GM06990 (cell line): ENCODE data around the gene TCEANC2.

Source experiments
- DNase-seq: peaks from one replicate; pipeline ENCODE4 v3.0.0-alpha.2; 2011; ENCODE audit not compliant: insufficient read length; ENCODE audit errors: extremely low read depth
- H3K27me3 ChIP-seq: replicated peaks from 2 replicates; pipeline ENCODE4 v1.6.0; 2011; ENCODE audit warnings: low read length; ENCODE audit not compliant: control insufficient read depth, insufficient read depth
- H3K36me3 ChIP-seq: 2 replicates; pipeline ENCODE4 v1.5.1; 2011; ENCODE audit warnings: low read length; ENCODE audit not compliant: control insufficient read depth, insufficient read depth
- H3K4me3 ChIP-seq: replicated peaks from 2 replicates; pipeline ENCODE4 v1.5.1; 2011; ENCODE audit warnings: low read depth, mild to moderate bottlenecking, control low read depth, low read length
- TF ChIP-seq, protein P1 (sequence below): IDR thresholded peaks from 2 replicates; pipeline ENCODE4 v1.5.1; 2011; ENCODE audit warnings: low read length, control low read depth, mild to moderate bottlenecking, inconsistent platforms; ENCODE audit not compliant: insufficient read depth, poor library complexity, severe bottlenecking

Gene TCEANC2

DNA sequence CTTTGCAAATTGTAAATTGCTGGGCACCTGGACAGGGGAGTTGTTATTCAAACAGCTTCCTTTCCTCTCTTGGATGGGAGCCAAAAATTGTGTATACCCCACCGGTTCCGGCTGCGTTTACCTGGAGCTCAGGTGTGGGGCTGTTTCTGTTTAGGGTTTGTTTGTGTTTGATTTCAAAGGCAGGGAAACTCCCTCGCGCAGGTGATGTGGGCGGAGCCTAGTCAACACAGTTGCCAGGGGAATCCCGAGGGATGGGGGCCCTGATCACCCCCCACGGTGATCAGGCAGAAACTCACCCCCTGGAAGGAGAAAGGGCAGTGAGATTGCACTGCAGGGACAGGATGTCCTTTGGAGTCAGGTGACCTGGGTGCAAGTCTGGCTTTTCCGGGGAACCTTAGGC is 71.1 kb downstream of the TCEANC2 start:
- DNase-seq, result no peak
- no peak overlapping the region for H3K4me3 ChIP-seq
- TF ChIP-seq, protein P1, sequence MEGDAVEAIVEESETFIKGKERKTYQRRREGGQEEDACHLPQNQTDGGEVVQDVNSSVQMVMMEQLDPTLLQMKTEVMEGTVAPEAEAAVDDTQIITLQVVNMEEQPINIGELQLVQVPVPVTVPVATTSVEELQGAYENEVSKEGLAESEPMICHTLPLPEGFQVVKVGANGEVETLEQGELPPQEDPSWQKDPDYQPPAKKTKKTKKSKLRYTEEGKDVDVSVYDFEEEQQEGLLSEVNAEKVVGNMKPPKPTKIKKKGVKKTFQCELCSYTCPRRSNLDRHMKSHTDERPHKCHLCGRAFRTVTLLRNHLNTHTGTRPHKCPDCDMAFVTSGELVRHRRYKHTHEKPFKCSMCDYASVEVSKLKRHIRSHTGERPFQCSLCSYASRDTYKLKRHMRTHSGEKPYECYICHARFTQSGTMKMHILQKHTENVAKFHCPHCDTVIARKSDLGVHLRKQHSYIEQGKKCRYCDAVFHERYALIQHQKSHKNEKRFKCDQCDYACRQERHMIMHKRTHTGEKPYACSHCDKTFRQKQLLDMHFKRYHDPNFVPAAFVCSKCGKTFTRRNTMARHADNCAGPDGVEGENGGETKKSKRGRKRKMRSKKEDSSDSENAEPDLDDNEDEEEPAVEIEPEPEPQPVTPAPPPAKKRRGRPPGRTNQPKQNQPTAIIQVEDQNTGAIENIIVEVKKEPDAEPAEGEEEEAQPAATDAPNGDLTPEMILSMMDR, result no peak
- no peaks in the 10 kb centered on the region for H3K36me3 ChIP-seq
- no peaks in the 10 kb centered on the region; the same call in 1 of the 2 replicates for H3K27me3 ChIP-seq

DNA sequence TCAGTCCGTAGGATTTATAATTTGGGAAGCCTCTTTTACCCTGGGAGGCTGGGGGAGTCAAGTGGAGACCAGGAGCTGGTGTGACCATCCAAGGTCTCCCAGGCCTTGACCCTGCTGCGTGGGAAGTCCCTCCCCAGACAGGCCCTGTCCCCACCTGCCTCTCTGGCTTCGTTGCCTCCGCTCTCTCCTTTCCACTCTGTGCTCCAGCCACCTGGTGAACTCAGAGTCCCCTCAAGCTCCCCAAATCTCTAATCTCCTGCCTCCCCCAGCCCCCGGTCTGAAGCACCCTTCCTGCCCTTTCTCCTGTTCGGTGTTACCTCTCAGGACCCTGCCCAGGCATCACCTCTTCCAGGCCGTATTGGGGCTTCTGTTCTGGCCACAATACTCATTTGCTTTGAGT is 71.5 kb downstream of the TCEANC2 start:
- no peaks in the 10 kb centered on the region; the same call in 1 of the 2 replicates for H3K27me3 ChIP-seq
- DNase-seq, result no peak
- H3K36me3 ChIP-seq, result no peaks in the 10 kb centered on the region
- H3K4me3 ChIP-seq, result no peak overlapping the region
- TF ChIP-seq, protein P1, result no peak

DNA sequence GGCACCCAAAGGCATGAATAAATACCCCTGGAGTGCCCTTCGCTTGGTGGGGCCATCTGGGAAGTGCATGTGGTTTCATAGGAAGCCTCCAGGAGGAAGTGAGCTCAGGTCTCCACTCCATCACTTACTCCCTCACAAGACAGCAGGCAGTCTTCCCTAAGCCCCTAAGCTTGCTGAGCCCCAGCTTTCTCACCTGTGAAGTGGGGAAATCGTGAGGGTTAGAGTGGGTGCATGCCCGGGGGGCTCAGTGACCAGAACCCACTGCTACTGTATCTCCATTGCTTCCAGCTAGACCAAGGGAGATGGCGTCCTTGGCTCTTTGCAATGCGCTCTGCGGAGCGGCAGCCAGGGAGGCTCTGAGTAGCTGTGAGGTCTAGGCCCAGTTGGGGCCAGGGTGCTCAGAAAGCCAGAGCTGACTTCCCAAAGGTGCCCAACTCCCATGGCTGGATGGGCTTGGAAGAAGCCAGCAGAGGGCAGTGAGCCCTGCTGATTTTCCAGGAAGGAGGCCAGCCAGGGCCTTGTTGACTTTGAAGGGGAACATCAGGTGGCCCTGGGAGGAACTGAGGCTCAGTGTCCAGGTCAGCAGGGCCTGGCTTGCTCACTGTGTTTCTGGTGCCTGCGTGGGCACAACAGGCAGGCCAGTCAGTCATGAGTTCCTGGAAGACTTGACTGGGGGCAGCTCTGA is 72.1 kb downstream of the TCEANC2 start:
- TF ChIP-seq, protein P1, result no peak
- Histone ChIP-seq H3K27me3 (no peaks in the 10 kb centered on the region; the same call in 1 of the 2 replicates), H3K36me3 (no peaks in the 10 kb centered on the region), H3K4me3 (no peak overlapping the region)
- DNase-seq, result no peak

DNA sequence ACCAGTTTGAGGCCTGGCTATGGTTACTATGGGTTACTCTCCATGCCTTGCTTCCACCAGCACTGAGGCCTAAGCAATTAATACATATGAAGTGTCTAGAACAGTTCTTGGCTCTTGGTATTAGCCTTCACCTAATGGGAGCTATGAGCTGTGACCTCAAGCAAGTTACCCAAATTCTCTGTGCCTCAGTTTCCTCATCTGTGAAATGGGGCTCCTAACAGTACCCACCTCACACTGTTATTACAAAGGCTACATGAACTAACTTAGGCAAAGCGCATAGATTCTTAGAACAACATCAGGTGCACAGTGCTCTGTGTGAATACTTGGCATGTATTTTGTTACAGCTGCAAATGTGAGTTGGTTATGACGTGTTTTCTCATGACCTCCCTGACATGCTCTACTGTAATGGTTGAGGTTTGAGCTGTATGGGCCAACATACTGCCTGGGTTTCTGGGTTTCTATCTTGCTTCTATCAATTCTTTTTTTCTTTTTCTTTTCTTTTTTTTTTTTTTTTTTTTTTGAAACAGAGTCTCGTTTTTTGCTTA is 72.9 kb downstream of the TCEANC2 start:
- Histone ChIP-seq H3K4me3 (no peak overlapping the region), H3K27me3 (no peaks in the 10 kb centered on the region; the same call in 1 of the 2 replicates), H3K36me3 (no peaks in the 10 kb centered on the region)
- DNase-seq, result no peak
- TF ChIP-seq, protein P1, result no peak

DNA sequence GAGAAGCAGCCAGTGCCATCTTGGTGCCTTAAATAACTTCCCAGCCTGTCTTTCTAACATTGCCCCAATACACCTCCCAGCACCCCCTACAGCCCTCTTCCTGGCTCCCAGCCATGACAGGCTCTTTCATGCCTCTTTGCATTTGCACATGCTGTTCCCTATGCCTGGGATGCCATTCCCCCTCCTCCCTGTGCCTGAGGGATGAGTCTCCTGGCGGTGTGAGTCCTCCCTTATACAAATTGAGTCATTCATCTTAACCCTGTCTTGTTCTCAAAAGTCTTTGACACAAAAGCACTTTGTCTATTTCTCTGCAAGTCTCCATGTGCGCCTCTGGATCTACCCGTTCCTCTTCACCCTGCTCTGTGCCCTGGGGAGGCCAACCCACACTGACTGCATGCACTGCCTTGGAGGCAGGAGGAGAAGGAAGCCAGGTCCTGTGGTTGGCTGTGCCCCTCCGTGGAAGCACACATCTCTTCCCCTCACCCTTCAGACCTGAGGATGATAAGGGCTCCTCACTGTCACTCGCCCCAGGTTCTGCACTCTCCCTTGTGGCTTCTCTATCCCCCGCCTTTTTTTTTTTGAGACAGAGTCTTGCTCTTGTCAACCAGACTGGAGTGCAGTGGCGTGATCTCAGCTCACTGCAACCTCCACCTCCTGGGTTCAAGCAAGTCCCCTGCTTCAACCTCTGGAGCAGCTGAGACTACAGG is 74.3 kb downstream of the TCEANC2 start:
- TF ChIP-seq, protein P1, result no peak
- H3K36me3 ChIP-seq, result no peaks in the 10 kb centered on the region
- no peaks in the 10 kb centered on the region; the same call in none of the 2 replicates for H3K27me3 ChIP-seq
- H3K4me3 ChIP-seq, result no peak overlapping the region
- DNase-seq, result no peak
